ENCODE data around the gene INPP4A. TPM values are rescaled to one million over a fixed set of nuclear protein-coding genes. Genes with fewer than 3 reads are reported as not detected.
A peak's percentile ranks its signal among the peaks of the same experiment; 100 is the strongest.

INPP4A gene
- total RNA-seq, 1 experiment from 2014 or later: 25.0 TPM

- no peaks in the 10 kb centered on the region for H3K9me3 ChIP-seq (replicated peaks)
- no peak overlapping the region for H3K27ac ChIP-seq
- H3K36me3 ChIP-seq: no peaks in the 10 kb centered on the region
- DNase-seq: no peak
- peaks cover 7% of the 10 kb centered on the region; the same call in 1 of the 2 replicates for H3K4me1 ChIP-seq
- H3K27me3 ChIP-seq: no peaks in the 10 kb centered on the region
- H3K4me3 ChIP-seq: no peak overlapping the region
Measured at GRCh38 chr2:98484652-98485452, 40.2 kb downstream of the INPP4A start.

DNA sequence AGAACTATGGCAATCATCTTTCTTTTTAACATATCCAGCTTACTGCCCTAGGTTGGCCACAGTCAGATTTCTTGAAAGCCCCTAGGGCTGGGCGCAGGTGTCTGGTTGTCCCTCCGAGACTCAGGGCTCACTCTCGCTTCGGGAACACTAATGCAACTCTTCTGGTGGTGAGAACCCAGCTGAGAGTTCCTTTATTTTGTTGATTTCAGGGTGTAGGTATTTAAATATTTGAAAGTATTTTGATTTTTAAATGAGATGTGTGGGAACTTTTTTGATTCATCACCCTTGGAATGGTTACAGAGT, 40.7 kb downstream of the INPP4A start:
- Histone ChIP-seq H3K27me3 (no peaks in the 10 kb centered on the region), H3K27ac (no peak overlapping the region), H3K36me3 (no peaks in the 10 kb centered on the region), H3K4me1 (peaks cover 2% of the 10 kb centered on the region; the same call in 1 of the 2 replicates), H3K4me3 (no peak overlapping the region), H3K9me3 (replicated peaks) (no peaks in the 10 kb centered on the region)
- no peak for DNase-seq

- no peak overlapping the region for H3K4me3 ChIP-seq
- H3K27me3 ChIP-seq: no peaks in the 10 kb centered on the region
- no peak for DNase-seq
- H3K4me1 ChIP-seq: no peaks in the 10 kb centered on the region
- no peaks in the 10 kb centered on the region for H3K9me3 ChIP-seq (replicated peaks)
- no peaks in the 10 kb centered on the region for H3K36me3 ChIP-seq
- H3K27ac ChIP-seq: no peak overlapping the region
Measured at GRCh38 chr2:98486374-98486981, 41.8 kb downstream of the INPP4A start.

DNA sequence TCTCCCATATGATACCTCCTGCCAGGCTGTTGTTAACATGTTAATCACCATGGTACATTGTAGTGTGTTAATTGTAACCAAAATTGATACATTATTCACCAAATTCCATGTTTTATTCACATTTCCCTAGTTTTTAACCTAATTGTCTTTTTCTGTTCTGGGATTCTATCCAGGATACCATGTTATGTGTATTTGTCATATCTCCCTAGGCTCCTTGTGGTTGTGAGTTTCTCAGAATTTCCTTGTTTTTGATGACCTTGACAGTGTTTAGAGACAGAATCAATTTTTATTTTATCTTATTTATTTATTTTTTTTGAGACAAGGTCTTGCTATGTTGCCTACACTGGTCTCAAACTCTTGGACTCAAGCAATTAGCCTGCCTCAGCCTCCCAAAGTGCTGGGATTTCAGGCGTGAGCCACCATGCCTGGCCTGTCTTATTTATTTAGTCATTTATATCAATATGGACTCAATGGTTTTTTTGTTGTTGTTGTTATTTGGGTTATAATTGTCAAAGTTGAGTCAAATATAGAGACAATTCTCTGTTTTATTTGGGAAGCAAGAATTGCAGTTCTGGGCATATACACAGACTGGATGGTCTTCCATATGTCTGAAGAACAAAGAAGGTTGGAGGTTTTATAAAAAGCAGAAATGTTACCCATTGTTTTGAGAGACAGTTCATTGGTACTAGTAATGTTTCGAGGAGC, 42.6 kb downstream of the INPP4A start:
- H3K9me3 ChIP-seq (replicated peaks): no peaks in the 10 kb centered on the region
- H3K27me3 ChIP-seq: no peaks in the 10 kb centered on the region
- DNase-seq: no peak
- H3K27ac ChIP-seq: no peak overlapping the region
- no peaks in the 10 kb centered on the region for H3K4me1 ChIP-seq
- no peak overlapping the region for H3K4me3 ChIP-seq
- H3K36me3 ChIP-seq: no peaks in the 10 kb centered on the region

DNA sequence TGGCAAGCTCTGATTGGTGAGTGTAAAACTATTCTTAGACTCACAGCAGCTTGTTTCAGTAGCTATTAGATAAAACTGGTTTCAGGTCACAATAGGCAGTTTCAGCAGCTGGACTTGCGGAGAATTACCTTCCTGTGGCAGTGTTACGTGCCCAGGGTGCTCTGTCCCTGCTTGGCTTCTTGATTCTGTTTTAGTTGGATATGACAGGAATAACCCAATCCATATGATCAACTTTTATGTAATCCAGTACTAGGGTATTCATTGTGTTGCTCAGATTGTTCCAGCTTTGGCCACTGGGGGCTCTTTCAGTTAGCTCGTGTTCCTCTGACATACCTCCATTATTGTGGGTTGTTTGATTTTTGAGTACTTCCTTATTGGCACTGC, 43.1 kb downstream of the INPP4A start:
- Histone ChIP-seq H3K27ac (no peak overlapping the region), H3K36me3 (no peaks in the 10 kb centered on the region), H3K4me3 (no peak overlapping the region), H3K9me3 (replicated peaks) (no peaks in the 10 kb centered on the region), H3K27me3 (no peaks in the 10 kb centered on the region), H3K4me1 (no peaks in the 10 kb centered on the region)
- peak in 1 of 2 experiments; percentile 34 for DNase-seq

- H3K27me3 ChIP-seq: no peaks in the 10 kb centered on the region
- DNase-seq: no peak
- H3K9me3 ChIP-seq (replicated peaks): no peaks in the 10 kb centered on the region
- no peak overlapping the region for H3K27ac ChIP-seq
- no peak overlapping the region for H3K4me3 ChIP-seq
- H3K36me3 ChIP-seq: no peaks in the 10 kb centered on the region
- H3K4me1 ChIP-seq: no peaks in the 10 kb centered on the region
Measured at GRCh38 chr2:98488252-98488651, 43.6 kb downstream of the INPP4A start.

- no peak overlapping the region for H3K4me3 ChIP-seq
- no peak for DNase-seq
- H3K27ac ChIP-seq: no peak overlapping the region
- 0 out of 2 replicates have a peak, but pooled peaks cover under 1% of the 10 kb centered on the region for H3K9me3 ChIP-seq (replicated peaks)
- H3K36me3 ChIP-seq: no peaks in the 10 kb centered on the region
- no peaks in the 10 kb centered on the region for H3K27me3 ChIP-seq
- no peaks in the 10 kb centered on the region for H3K4me1 ChIP-seq
Measured at GRCh38 chr2:98489486-98489885, 44.8 kb downstream of the INPP4A start.

DNA sequence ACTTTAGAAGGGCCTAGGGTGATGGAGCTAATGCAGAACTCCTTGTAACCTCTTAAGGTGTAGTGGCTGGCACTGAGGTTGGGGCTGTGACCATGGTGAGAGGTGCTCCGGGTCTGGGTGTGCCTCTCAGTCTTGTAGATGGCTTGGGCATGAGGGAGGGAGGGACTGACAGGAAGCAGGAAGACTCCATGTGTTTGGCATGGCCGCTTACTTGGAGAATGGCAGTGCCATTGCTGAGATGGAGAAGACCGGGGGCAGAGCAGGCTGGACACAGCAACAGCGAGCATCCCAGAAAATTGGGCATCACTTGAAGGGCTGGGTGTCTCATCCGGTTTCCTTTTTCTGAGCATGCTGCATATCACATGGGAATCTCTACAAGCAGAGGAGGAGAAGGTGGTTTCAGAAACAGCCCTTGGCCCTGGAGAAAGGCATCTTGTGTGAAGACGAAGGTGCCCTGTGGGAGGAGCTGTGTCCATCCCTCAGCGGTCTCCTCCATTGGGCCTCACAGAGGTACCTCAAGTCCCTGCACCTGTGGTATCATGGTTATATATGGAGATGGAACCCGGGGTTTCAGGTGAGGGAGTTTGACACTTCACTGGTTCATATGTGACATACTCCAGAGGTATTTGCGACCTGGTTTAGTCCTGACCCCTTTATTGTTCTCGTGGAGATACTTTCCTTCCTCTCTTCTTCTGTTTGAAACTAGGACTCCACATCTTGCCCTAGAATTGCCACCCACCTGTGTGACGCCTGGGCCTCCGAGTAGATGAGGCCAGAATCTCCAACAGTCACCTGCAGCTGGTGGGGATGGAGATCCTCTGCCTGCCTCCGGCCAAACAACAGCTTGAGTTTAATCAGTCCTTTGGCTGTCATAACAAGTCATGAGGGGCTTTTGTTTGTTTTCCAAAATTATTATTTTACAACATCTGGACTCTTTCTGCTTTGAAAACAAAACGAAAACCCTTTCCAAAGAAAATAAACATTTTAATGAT, 45.6 kb downstream of the INPP4A start:
- Histone ChIP-seq H3K36me3 (no peaks in the 10 kb centered on the region), H3K4me1 (no peaks in the 10 kb centered on the region), H3K9me3 (replicated peaks) (peaks cover 4% of the 10 kb centered on the region; the same call in 1 of the 2 replicates), H3K4me3 (no peak overlapping the region), H3K27me3 (no peaks in the 10 kb centered on the region), H3K27ac (no peak overlapping the region)
- no peak for DNase-seq

GRCh38 chr2:98492441-98492840, 47.8 kb downstream of the INPP4A start:
- no peaks in the 10 kb centered on the region for H3K27me3 ChIP-seq
- no peak overlapping the region for H3K27ac ChIP-seq

GRCh38 chr2:98494699-98495098, 50.0 kb downstream of the INPP4A start:
- Histone ChIP-seq H3K4me1 (peaks cover 17% of the 10 kb centered on the region), H3K27ac (no peak overlapping the region), H3K27me3 (no peaks in the 10 kb centered on the region), H3K36me3 (no peaks in the 10 kb centered on the region), H3K4me3 (no peak overlapping the region), H3K9me3 (replicated peaks) (peaks cover 8% of the 10 kb centered on the region; the same call in 1 of the 2 replicates)
- no peak for DNase-seq

More at GRCh38 chr2:98492441-98492840, 47.8 kb downstream of the INPP4A start:
- Histone ChIP-seq H3K9me3 (replicated peaks) (peaks cover 8% of the 10 kb centered on the region; the same call in 1 of the 2 replicates), H3K36me3 (no peaks in the 10 kb centered on the region), H3K4me1 (no peaks in the 10 kb centered on the region), H3K4me3 (no peak overlapping the region)
- DNase-seq: no peak

- no peak overlapping the region for H3K4me3 ChIP-seq
- H3K9me3 ChIP-seq (replicated peaks): peaks cover 8% of the 10 kb centered on the region; the same call in 1 of the 2 replicates
- H3K36me3 ChIP-seq: no peaks in the 10 kb centered on the region
- no peak overlapping the region for H3K27ac ChIP-seq
- H3K27me3 ChIP-seq: no peaks in the 10 kb centered on the region
- peaks cover 19% of the 10 kb centered on the region for H3K4me1 ChIP-seq
- no peak for DNase-seq
Measured at GRCh38 chr2:98496750-98497493, 52.3 kb downstream of the INPP4A start.

- H3K4me3 ChIP-seq: no peak overlapping the region
- peak; percentile 39 to 66 for DNase-seq
- peak overlapping the region; percentile 79 for H3K27ac ChIP-seq
- no peaks in the 10 kb centered on the region for H3K36me3 ChIP-seq
- peaks cover 8% of the 10 kb centered on the region; the same call in 1 of the 2 replicates for H3K9me3 ChIP-seq (replicated peaks)
- H3K4me1 ChIP-seq: peaks cover 25% of the 10 kb centered on the region
- H3K27me3 ChIP-seq: no peaks in the 10 kb centered on the region
Measured at GRCh38 chr2:98498703-98499440, 54.2 kb downstream of the INPP4A start.

- DNase-seq: no peak
Measured at GRCh38 chr2:98500561-98500960, 55.9 kb downstream of the INPP4A start.

More at GRCh38 chr2:98500561-98500960, 55.9 kb downstream of the INPP4A start:
- H3K9me3 ChIP-seq (replicated peaks): peaks cover 4% of the 10 kb centered on the region; the same call in 1 of the 2 replicates
- peaks cover 25% of the 10 kb centered on the region for H3K4me1 ChIP-seq
- no peak overlapping the region for H3K4me3 ChIP-seq
- H3K27ac ChIP-seq: no peak overlapping the region
- H3K36me3 ChIP-seq: no peaks in the 10 kb centered on the region
- H3K27me3 ChIP-seq: no peaks in the 10 kb centered on the region
